H9 (cell line): Measurements from ENCODE around the gene NKX6-2. TPM values are rescaled to one million over a fixed set of nuclear protein-coding genes. Genes with fewer than 3 reads are reported as not detected.

Experiments
- DNase-seq: peaks from one replicate; pipeline ENCODE4 v3.0.0-alpha.2; 2017
- H2AFZ ChIP-seq: one replicate; pipeline ENCODE4 v1.6.1; 2013; ENCODE audit warnings: mild to moderate bottlenecking, low read length, control low read depth, moderate library complexity
- H2AK5ac ChIP-seq: 2 replicates; pipeline ENCODE4 v1.6.1; 2013; ENCODE audit warnings: low read length, control low read depth, mixed read lengths; ENCODE audit not compliant: insufficient read length
- H2BK120ac ChIP-seq: one replicate; pipeline ENCODE4 v1.6.1; 2013; ENCODE audit warnings: low read depth, mild to moderate bottlenecking, low read length, control low read depth, inconsistent platforms; ENCODE audit not compliant: poor library complexity, severe bottlenecking
- H2BK12ac ChIP-seq: 2 replicates; pipeline ENCODE4 v1.6.1; 2013; ENCODE audit warnings: low read length, control low read depth, mixed read lengths, low read depth; ENCODE audit not compliant: insufficient read length
- H2BK15ac ChIP-seq: 2 replicates; pipeline ENCODE4 v1.6.1; 2013; ENCODE audit warnings: low read depth, low read length, control low read depth
- H2BK20ac ChIP-seq: one replicate; pipeline ENCODE4 v1.6.1; 2013; ENCODE audit warnings: low read depth, mild to moderate bottlenecking, low read length, control low read depth, inconsistent platforms; ENCODE audit not compliant: poor library complexity, severe bottlenecking
- H2BK5ac ChIP-seq: 2 replicates; pipeline ENCODE4 v1.6.1; 2013; ENCODE audit warnings: low read length, control low read depth, mixed read lengths; ENCODE audit not compliant: insufficient read length
- H3K14ac ChIP-seq: 2 replicates; pipeline ENCODE4 v1.6.1; 2013; ENCODE audit warnings: low read length, control low read depth; ENCODE audit not compliant: insufficient read depth
- H3K18ac ChIP-seq: 2 replicates; pipeline ENCODE4 v1.6.1; 2013; ENCODE audit warnings: low read depth, mild to moderate bottlenecking, mixed read lengths, low read length, control low read depth; ENCODE audit not compliant: insufficient read length
- H3K23ac ChIP-seq: 2 replicates; pipeline ENCODE4 v1.6.1; 2013; ENCODE audit warnings: low read length, control low read depth, mixed read lengths, low read depth; ENCODE audit not compliant: insufficient read length
- H3K23me2 ChIP-seq: 2 replicates; pipeline ENCODE4 v1.6.1; 2013; ENCODE audit warnings: low read depth, mild to moderate bottlenecking, mixed read lengths, low read length, control low read depth; ENCODE audit not compliant: insufficient read length, poor library complexity, severe bottlenecking
- H3K27ac ChIP-seq: 2 replicates; pipeline ENCODE4 v1.5.1; 2013; ENCODE audit warnings: low read length, control low read depth, mixed read lengths, low read depth; ENCODE audit not compliant: insufficient read length
- H3K27me3 ChIP-seq: 2 replicates; pipeline ENCODE4 v1.6.1; 2013; ENCODE audit warnings: low read length, control low read depth, inconsistent platforms; ENCODE audit not compliant: insufficient read depth
- H3K4ac ChIP-seq: 2 replicates; pipeline ENCODE4 v1.6.1; 2013; ENCODE audit warnings: low read depth, mild to moderate bottlenecking, control low read depth, inconsistent platforms, low read length, moderate library complexity
- H3K4me1 ChIP-seq: 2 replicates; pipeline ENCODE4 v1.6.1; 2013; ENCODE audit warnings: low read length, control low read depth, inconsistent platforms; ENCODE audit not compliant: insufficient read depth
- H3K4me2 ChIP-seq: 2 replicates; pipeline ENCODE4 v1.6.1; 2013; ENCODE audit warnings: low read length, control low read depth, mixed read lengths; ENCODE audit not compliant: insufficient read length, insufficient read depth
- H3K56ac ChIP-seq: 2 replicates; pipeline ENCODE4 v1.6.1; 2013; ENCODE audit warnings: low read depth, mild to moderate bottlenecking, mixed read lengths, low read length, control low read depth; ENCODE audit not compliant: insufficient read length
- H3K79me1 ChIP-seq: 2 replicates; pipeline ENCODE4 v1.6.1; 2013; ENCODE audit warnings: low read depth, mild to moderate bottlenecking, moderate library complexity, low read length, control low read depth, inconsistent platforms; ENCODE audit not compliant: insufficient read depth, poor library complexity, severe bottlenecking
- H3K79me2 ChIP-seq: 2 replicates; pipeline ENCODE4 v1.6.1; 2013; ENCODE audit warnings: low read length, control low read depth, inconsistent platforms; ENCODE audit not compliant: insufficient read depth
- H3K9ac ChIP-seq: 2 replicates; pipeline ENCODE4 v1.6.1; 2013; ENCODE audit warnings: low read length, control low read depth, mixed read lengths; ENCODE audit not compliant: insufficient read length; ENCODE audit errors: extremely low read depth
- H3K9me3 ChIP-seq: one replicate; pipeline ENCODE4 v1.6.1; 2013; ENCODE audit warnings: low read depth, low read length, inconsistent platforms; ENCODE audit not compliant: control insufficient read depth
- H3T11ph ChIP-seq: one replicate; pipeline ENCODE4 v1.6.1; 2013; ENCODE audit warnings: mild to moderate bottlenecking, low read length, control low read depth, inconsistent platforms
- H4K20me1 ChIP-seq: one replicate; pipeline ENCODE4 v1.6.1; 2013; ENCODE audit not compliant: control insufficient read depth, insufficient read length, insufficient read depth
- H4K5ac ChIP-seq: 2 replicates; pipeline ENCODE4 v1.6.1; 2013; ENCODE audit warnings: low read depth, mild to moderate bottlenecking, mixed read lengths, low read length, control low read depth; ENCODE audit not compliant: insufficient read length
- H4K8ac ChIP-seq: replicated peaks from 2 replicates; pipeline ENCODE4 v1.6.1; 2013; ENCODE audit warnings: low read length, control low read depth, mixed read lengths, low read depth; ENCODE audit not compliant: insufficient read length
- H4K91ac ChIP-seq: 2 replicates; pipeline ENCODE4 v1.6.1; 2013; ENCODE audit warnings: low read depth, mild to moderate bottlenecking, moderate library complexity, mixed read lengths, low read length, control low read depth; ENCODE audit not compliant: insufficient read length
- H3K27ac Mint-ChIP-seq, 3 experiments: 2 replicates in 2 of 3; 3 replicates in 1 of 3; pipeline ENCODE4 v1.8.0; 2020 to 2021; ENCODE audit warnings: mixed read lengths in 3 of 3, mild to moderate bottlenecking in 1 of 3, moderate library complexity in 1 of 3
- H3K27me3 Mint-ChIP-seq: 2 replicates; pipeline ENCODE4 v1.8.0; 2021; ENCODE audit warnings: low read depth, mild to moderate bottlenecking, moderate library complexity, mixed read lengths
- H3K36me3 Mint-ChIP-seq, 3 experiments: 2 replicates in 2 of 3; 3 replicates in 1 of 3; pipeline ENCODE4 v1.8.0; 2020 to 2021; ENCODE audit warnings: low read depth in 3 of 3, mixed read lengths in 3 of 3; ENCODE audit not compliant: insufficient read depth in 1 of 3
- H3K4me1 Mint-ChIP-seq, 2 experiments: 2 replicates each; pipeline ENCODE4 v1.8.0; 2020; ENCODE audit warnings: mixed read lengths in 2 of 2
- H3K4me3 Mint-ChIP-seq, 2 experiments: 2 replicates in 1 of 2; 3 replicates in 1 of 2; pipeline ENCODE4 v1.8.0; 2020 to 2021; ENCODE audit warnings: mild to moderate bottlenecking in 2 of 2, mixed read lengths in 2 of 2, moderate library complexity in 1 of 2
- H3K9me3 Mint-ChIP-seq, 2 experiments: 2 replicates in 1 of 2; 3 replicates in 1 of 2; pipeline ENCODE4 v1.8.0; 2020; ENCODE audit warnings: mild to moderate bottlenecking in 2 of 2, mixed read lengths in 2 of 2, moderate library complexity in 1 of 2
- WGBS: extraction: QIAGEN DNeasy Blood & Tissue Kit; methylation state at CpG from one replicate; pipeline ENCODE4 v1.1.7; 2013; ENCODE audit warnings: missing lambda C conversion rate, low lambda C conversion rate, mixed read lengths; ENCODE audit not compliant: insufficient read length; ENCODE audit errors: extremely low coverage; 5-methylcytosine and 5-hydroxymethylcytosine counted together
- total RNA-seq: library from RNA; stranded (reverse); gene quantifications from 2 replicates; pipeline ENCODE4 v1.2.1, GENCODE V29; 2021
- TF ChIP-seq, protein P1 (sequence below): fragments of 200-600 bp; sonication (generic); conservative IDR thresholded peaks from 3 replicates; pipeline ENCODE4 v1.8.0; 2021; ENCODE audit warnings: antibody characterized with exemption, mild to moderate bottlenecking

Gene NKX6-2
- total RNA-seq, 1 experiment from 2014 or later, result 0.13 TPM

GRCh38 chr10:132766291-132766690, 19.7 kb downstream of the NKX6-2 start:
- Mint-ChIP-seq H3K9me3 (peaks cover 10 to 15% of the 10 kb centered on the region in 2 experiments; a peak in 4 of 5 replicates), H3K4me3 (no peak overlapping the region), H3K4me1 (no peaks in the 10 kb centered on the region), H3K27me3 (peaks cover 2% of the 10 kb centered on the region; the same call in 1 of the 2 replicates), H3K36me3 (peaks cover 13 to 34% (median 15%) of the 10 kb centered on the region in 3 experiments), H3K27ac (peak overlapping the region; percentile 54 to 91 (median 68); a peak in 3 of 7 replicates)
- no peak overlapping the region for H3K23ac ChIP-seq
- H3K4ac ChIP-seq, result no peak overlapping the region
- no peak overlapping the region for H3K56ac ChIP-seq
- H3K18ac ChIP-seq, result no peak overlapping the region
- no peak overlapping the region for H2AFZ ChIP-seq
- H3K14ac ChIP-seq, result no peak overlapping the region
- no peak overlapping the region for H2BK120ac ChIP-seq
- H3K79me2 ChIP-seq, result no peaks in the 10 kb centered on the region
- H3K9me3 ChIP-seq, result no peaks in the 10 kb centered on the region
- H4K20me1 ChIP-seq, result peaks cover 2% of the 10 kb centered on the region
- no peak overlapping the region for H4K8ac ChIP-seq
- no peak overlapping the region for H2AK5ac ChIP-seq
- H3K4me1 ChIP-seq, result no peaks in the 10 kb centered on the region
- TF ChIP-seq, protein P1, sequence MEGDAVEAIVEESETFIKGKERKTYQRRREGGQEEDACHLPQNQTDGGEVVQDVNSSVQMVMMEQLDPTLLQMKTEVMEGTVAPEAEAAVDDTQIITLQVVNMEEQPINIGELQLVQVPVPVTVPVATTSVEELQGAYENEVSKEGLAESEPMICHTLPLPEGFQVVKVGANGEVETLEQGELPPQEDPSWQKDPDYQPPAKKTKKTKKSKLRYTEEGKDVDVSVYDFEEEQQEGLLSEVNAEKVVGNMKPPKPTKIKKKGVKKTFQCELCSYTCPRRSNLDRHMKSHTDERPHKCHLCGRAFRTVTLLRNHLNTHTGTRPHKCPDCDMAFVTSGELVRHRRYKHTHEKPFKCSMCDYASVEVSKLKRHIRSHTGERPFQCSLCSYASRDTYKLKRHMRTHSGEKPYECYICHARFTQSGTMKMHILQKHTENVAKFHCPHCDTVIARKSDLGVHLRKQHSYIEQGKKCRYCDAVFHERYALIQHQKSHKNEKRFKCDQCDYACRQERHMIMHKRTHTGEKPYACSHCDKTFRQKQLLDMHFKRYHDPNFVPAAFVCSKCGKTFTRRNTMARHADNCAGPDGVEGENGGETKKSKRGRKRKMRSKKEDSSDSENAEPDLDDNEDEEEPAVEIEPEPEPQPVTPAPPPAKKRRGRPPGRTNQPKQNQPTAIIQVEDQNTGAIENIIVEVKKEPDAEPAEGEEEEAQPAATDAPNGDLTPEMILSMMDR, result no peak
- H4K5ac ChIP-seq, result no peak overlapping the region
- H4K91ac ChIP-seq, result no peak overlapping the region
- H3K79me1 ChIP-seq, result no peaks in the 10 kb centered on the region
- no peak overlapping the region for H3K9ac ChIP-seq
- no peak overlapping the region for H2BK20ac ChIP-seq
- no peaks in the 10 kb centered on the region for H3K23me2 ChIP-seq
- no peak overlapping the region for H3K4me2 ChIP-seq
- no peak for DNase-seq
- H3T11ph ChIP-seq, result no peak overlapping the region
- H3K27me3 ChIP-seq, result no peaks in the 10 kb centered on the region
- WGBS, result no CpG with 5 or more reads among the region's 13 CpGs
- no peak overlapping the region for H2BK12ac ChIP-seq
- H2BK15ac ChIP-seq, result no peak overlapping the region
- H2BK5ac ChIP-seq, result no peak overlapping the region
- H3K27ac ChIP-seq, result no peak overlapping the region
